ENCODE data around the gene GIMAP8.

DNA sequence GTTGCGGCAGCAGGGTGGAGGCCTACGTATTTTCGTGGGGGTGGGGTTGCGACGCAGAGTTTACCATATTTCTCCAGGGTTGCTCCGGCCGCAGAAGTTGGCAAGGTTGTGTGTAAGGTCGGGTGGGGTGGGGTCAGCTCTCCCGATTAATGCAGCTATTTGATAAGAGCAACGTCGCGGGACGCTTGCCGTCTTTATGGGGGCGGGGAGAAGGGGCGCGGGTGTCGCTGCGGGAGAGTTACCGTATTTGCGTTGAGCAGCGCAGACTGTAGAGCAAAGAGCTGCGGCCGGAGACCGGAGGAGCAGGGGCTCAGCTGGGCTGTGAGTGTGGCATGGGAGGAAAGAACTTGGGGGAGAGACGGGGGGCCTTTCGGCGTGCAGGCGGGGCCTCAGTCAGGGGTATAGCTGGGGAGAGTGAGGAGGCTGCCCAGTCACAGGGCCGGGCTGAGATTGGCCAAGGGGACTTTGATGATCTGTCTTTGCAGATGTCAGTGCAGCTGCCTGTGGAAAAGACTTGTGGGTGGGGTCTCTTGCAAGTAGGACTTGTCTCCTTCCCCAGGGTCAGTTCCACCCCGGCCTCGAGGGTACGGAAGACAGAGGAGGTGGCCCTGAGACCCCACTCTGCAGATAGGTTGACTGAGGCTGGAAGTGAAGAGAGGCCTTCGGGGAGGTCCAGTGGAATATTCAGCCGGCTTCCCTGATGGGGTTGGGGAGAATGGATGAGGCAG, 44.7 kb upstream of the GIMAP8 start:
- TF ChIP-seq, protein P1, sequence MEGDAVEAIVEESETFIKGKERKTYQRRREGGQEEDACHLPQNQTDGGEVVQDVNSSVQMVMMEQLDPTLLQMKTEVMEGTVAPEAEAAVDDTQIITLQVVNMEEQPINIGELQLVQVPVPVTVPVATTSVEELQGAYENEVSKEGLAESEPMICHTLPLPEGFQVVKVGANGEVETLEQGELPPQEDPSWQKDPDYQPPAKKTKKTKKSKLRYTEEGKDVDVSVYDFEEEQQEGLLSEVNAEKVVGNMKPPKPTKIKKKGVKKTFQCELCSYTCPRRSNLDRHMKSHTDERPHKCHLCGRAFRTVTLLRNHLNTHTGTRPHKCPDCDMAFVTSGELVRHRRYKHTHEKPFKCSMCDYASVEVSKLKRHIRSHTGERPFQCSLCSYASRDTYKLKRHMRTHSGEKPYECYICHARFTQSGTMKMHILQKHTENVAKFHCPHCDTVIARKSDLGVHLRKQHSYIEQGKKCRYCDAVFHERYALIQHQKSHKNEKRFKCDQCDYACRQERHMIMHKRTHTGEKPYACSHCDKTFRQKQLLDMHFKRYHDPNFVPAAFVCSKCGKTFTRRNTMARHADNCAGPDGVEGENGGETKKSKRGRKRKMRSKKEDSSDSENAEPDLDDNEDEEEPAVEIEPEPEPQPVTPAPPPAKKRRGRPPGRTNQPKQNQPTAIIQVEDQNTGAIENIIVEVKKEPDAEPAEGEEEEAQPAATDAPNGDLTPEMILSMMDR (IDR thresholded peaks at IDR 0.05): no peak
- TF ChIP-seq RAD21 (IDR thresholded peaks at IDR 0.05; ENCODE audit: low read length) (no peak), ZBTB33 (IDR thresholded peaks at IDR 0.05; ENCODE audit: borderline replicate concordance, low read depth) (no peak), YY1 (IDR thresholded peaks at IDR 0.05; ENCODE audit: low read depth) (no peak), MAX (IDR thresholded peaks at IDR 0.05; ENCODE audit: low read depth) (no peak), POLR2AphosphoS5 (IDR thresholded peaks at IDR 0.05; ENCODE audit: low read depth, low read length) (no peak), EP300 (IDR thresholded peaks at IDR 0.05; ENCODE audit: borderline replicate concordance in 1 of 2, low read depth in 1 of 2, low read length in 1 of 2) (no peak), TAF1 (IDR thresholded peaks at IDR 0.05; ENCODE audit: borderline replicate concordance, low read depth, low read length) (no peak), USF2 (IDR thresholded peaks at IDR 0.05; ENCODE audit: borderline replicate concordance, low read depth, low read length) (no peak)
